ENCODE data around the gene ECEL1. TPM values are rescaled to one million over a fixed set of nuclear protein-coding genes. Genes with fewer than 3 reads are reported as not detected.

ECEL1 gene
- total RNA-seq, 2 experiments from 2014 or later = 0.56 to 0.72 TPM

DNA sequence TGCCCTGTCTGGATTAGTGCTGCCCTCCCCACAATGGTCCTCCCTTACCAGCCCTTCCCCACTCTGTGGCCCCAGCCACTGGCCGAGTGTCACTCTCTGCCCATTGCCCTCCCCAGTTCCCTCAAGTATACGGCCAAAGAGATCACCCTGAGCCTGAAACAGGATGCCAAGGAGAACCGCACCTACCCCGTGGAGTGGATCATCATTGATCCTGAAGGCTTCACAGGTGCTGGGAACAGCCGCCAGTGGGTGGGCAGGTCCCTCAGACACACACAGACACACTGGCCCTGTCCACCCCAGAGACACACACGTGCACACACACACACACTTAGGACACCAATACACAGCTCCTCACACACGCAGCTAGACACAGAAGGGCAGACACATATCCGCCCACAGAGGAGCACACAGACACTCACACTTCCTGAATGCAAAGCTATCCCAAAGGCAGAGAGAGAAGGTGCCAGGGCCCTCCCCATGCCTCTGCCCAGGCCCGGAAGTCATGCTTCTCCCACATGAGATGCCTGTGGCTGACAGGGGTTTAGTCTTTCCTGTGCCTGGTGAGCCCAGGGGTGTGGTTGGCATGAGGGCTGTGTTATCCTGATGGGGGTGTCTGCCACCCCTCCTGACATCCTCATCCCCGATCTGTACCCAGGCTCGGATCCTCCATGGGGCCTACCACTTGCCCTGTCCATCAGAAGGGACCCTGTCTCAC, 41.3 kb upstream of the ECEL1 start:
- CTCF ChIA-PET = no interaction called here
- intact Hi-C loops (cut with micrococcal nuclease) = no loop called here
- ATAC-seq (no peak), DNase-seq (peak; percentile 23)
- TF ChIP-seq, protein P1, sequence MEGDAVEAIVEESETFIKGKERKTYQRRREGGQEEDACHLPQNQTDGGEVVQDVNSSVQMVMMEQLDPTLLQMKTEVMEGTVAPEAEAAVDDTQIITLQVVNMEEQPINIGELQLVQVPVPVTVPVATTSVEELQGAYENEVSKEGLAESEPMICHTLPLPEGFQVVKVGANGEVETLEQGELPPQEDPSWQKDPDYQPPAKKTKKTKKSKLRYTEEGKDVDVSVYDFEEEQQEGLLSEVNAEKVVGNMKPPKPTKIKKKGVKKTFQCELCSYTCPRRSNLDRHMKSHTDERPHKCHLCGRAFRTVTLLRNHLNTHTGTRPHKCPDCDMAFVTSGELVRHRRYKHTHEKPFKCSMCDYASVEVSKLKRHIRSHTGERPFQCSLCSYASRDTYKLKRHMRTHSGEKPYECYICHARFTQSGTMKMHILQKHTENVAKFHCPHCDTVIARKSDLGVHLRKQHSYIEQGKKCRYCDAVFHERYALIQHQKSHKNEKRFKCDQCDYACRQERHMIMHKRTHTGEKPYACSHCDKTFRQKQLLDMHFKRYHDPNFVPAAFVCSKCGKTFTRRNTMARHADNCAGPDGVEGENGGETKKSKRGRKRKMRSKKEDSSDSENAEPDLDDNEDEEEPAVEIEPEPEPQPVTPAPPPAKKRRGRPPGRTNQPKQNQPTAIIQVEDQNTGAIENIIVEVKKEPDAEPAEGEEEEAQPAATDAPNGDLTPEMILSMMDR (IDR thresholded peaks at IDR 0.05) = no peak
- H3K9me3 Mint-ChIP-seq = no peaks in the 10 kb centered on the region
- no peak overlapping the region for H3K27ac Mint-ChIP-seq
- POLR2A ChIA-PET = interaction anchor here (1.6 kb wide), 1 partner anchor 9 kb away, joined by 3 read pairs; no protein-coding TSS in a partner anchor
- peaks cover 21% of the 10 kb centered on the region for H3K27me3 Mint-ChIP-seq
- H3K36me3 Mint-ChIP-seq (ENCODE audit: low read depth) = no peaks in the 10 kb centered on the region
- H3K4me3 Mint-ChIP-seq = no peak overlapping the region
- peaks cover 10% of the 10 kb centered on the region for H3K4me1 Mint-ChIP-seq (ENCODE audit: low read depth)

DNA sequence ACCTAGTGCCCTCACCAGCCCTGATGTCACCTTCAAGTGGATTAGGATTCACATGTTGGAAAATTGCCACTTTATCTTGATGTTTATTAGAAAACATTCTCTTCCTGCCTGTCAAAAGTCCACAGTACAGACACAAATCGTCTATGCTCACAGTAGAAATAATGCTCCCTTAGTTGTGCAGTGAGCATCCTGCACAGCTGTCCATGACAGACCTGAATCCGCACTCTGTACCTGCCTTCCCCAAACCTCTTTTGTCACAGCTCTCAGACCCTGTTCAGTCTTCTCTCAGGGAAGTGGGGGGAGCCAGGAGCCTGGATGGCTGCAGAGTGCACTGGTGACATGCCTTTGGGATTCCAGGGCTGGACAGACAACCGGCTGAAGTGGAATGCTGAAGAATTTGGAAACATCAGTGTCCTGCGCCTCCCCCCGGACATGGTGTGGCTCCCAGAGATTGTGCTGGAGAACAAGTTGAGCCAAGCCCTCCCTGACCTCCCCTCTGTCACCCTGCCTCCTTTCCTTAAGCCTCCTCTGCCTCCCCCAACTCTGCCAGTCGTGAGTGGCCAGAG, 40.4 kb upstream of the ECEL1 start:
- H3K27ac Mint-ChIP-seq = no peak overlapping the region

DNA sequence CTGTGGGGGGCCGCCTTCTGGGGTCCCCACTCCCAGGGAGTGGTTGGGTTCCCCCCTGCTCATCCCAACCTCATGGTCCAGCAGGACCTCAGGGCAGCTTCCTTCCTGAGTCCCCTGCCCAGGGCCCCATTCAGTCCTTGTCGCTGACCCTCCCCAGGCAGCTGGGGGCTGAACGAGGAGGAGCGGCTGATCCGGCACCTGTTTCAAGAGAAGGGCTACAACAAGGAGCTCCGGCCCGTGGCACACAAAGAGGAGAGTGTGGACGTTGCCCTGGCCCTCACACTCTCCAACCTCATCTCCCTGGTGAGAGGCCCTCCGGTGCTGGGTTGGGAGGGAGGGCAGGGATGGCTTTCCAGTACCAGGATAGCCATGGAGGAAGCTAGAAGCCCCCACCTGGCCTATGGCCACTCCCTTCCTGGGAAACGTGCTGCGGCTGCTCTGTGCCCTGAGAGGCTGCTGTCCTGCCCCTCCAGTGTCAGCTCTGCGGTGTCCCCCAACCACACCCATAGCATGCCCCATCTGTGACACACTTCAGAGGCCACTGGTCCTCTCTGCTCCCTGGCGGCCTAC, 38.8 kb upstream of the ECEL1 start:
- no peak for ATAC-seq
- TF ChIP-seq, protein P1 (IDR thresholded peaks at IDR 0.05) = no peak
- Mint-ChIP-seq H3K27me3 (peaks cover 30% of the 10 kb centered on the region), H3K9me3 (no peaks in the 10 kb centered on the region), H3K4me3 (no peak overlapping the region), H3K36me3 (ENCODE audit: low read depth) (no peaks in the 10 kb centered on the region), H3K27ac (no peak overlapping the region), H3K4me1 (ENCODE audit: low read depth) (peaks cover 14% of the 10 kb centered on the region)
- intact Hi-C loops (cut with micrococcal nuclease) = no loop called here
- POLR2A ChIA-PET = no interaction called here
- no peak for DNase-seq
- CTCF ChIA-PET = no interaction called here

More for the DNA sequence above, 40.4 kb upstream of the ECEL1 start:
- ATAC-seq = no peak
- no peak for DNase-seq
- Mint-ChIP-seq H3K36me3 (ENCODE audit: low read depth) (no peaks in the 10 kb centered on the region), H3K4me3 (no peak overlapping the region), H3K4me1 (ENCODE audit: low read depth) (peaks cover 13% of the 10 kb centered on the region), H3K27me3 (peaks cover 24% of the 10 kb centered on the region), H3K9me3 (no peaks in the 10 kb centered on the region)
- intact Hi-C loops (cut with micrococcal nuclease) = no loop called here
- ChIA-PET CTCF (no interaction called here), POLR2A (interaction anchor here (1.6 kb wide), 1 partner anchor 9 kb away, joined by 3 read pairs; no protein-coding TSS in a partner anchor)
- TF ChIP-seq, protein P1 (IDR thresholded peaks at IDR 0.05) = no peak

DNA sequence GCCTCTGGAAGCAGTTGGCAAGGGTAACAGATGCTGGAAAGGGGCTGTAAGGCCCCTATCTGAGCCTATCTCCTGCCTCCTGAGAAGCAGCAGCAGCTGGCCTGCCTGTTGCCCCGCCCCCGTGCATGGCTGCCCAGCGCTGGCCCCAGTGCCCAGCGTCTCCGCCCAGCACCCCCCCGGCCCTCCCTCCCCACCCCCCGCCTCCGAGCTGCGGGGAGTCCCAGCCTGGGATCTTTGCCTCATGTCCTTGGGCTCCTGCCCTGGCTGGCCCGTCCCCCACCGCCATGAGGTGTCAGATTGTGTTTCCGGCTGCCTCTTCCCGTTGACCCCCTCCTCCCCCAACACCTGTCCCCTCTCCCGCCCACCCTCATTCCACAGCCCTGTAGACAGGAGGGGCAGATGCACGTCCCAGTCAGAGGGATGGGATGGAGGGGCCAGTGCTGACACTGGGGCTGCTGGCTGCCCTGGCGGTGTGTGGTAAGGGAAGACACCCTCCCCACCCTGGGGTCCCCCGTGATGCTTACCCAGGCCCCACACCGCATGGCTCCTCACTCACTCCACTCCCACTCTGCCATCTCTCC, 38.2 kb upstream of the ECEL1 start, which contains the start of gene CHRND:
Gene CHRND, plus strand, starts transcription at position 370 of the 581 bp plus-strand sequence. Its CDS starts 56 bp downstream, at position 426.
- intact Hi-C loops (cut with micrococcal nuclease) = no loop called here
- Mint-ChIP-seq H3K27me3 (peaks cover 33% of the 10 kb centered on the region), H3K36me3 (ENCODE audit: low read depth) (no peaks in the 10 kb centered on the region), H3K4me3 (no peak within 1 kb of the TSS), H3K9me3 (no peaks in the 10 kb centered on the region), H3K4me1 (ENCODE audit: low read depth) (peaks cover 14% of the 10 kb centered on the region), H3K27ac (no peak within 1 kb of the TSS)
- no peak for DNase-seq
- ChIA-PET CTCF (no interaction called here), POLR2A (interaction anchor here (0.6 kb wide), 1 partner anchor 14 kb away, joined by 3 read pairs; no protein-coding TSS in a partner anchor)
- TF ChIP-seq, protein P1 (IDR thresholded peaks at IDR 0.05) = no peak
- no peak for ATAC-seq
